Stimulated activated CD4-positive, alpha-beta T cell treated with anti-CD3 and anti-CD28 coated beads, Interleukin-4, amount 100 ng/mL, for 24 hours (primary cell): ENCODE data around the gene CEACAM8.
"Not testable (repeated sequence)": the region's sequence is repeated elsewhere in the genome, so short reads cannot be mapped to it uniquely, and the experiment has no call there.

Experiments
- DNase-seq: peaks from one replicate; pipeline ENCODE4 v3.0.0-alpha.2; 2020

The CEACAM8 gene

DNA sequence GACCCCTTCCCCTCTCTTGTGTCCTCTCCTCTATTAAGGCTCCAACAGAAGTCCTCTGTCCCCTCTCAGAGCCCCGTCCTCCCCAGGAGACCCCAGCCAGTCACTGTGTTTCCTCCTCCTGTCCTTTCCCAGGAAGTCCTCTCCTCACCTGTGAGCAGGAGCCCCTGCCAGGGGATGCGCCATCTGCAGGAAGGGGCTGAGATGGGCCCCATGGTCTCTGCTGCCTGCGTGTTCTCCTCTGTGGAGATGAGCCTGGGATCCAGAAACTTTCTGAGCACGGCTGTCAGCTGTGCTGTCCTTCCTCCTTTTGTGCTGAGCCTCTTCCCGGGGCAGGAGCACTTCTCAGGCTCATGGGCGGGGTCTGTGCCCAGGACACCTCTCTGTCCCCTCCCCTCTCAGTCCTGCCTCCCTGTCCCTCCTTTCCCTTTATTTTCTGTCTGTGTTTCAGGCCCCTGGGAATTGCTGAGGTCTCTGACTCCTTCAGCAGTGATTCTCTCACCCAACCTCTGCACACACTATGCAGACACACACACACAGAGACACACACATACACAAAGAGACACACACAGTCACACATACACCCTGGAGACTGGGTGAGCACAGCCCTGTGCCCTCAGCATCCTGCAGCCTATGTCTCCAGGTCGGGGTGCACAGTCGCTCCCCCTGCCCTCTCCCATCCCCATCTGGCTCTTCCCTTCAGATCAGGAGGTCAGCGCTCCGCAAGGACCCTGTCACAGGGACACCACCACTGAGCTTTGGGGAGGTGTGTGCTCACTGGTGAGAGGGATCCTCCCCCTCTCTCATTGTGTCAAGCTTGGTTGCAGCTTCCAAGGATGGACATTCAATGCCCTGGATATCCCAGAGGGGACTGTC is at the start of gene CEACAM8:
CEACAM8 (minus strand) TSS at position 308 of the 873 bp plus-strand sequence; CDS start at position 212, 96 bp downstream.
- no peak for DNase-seq

DNA sequence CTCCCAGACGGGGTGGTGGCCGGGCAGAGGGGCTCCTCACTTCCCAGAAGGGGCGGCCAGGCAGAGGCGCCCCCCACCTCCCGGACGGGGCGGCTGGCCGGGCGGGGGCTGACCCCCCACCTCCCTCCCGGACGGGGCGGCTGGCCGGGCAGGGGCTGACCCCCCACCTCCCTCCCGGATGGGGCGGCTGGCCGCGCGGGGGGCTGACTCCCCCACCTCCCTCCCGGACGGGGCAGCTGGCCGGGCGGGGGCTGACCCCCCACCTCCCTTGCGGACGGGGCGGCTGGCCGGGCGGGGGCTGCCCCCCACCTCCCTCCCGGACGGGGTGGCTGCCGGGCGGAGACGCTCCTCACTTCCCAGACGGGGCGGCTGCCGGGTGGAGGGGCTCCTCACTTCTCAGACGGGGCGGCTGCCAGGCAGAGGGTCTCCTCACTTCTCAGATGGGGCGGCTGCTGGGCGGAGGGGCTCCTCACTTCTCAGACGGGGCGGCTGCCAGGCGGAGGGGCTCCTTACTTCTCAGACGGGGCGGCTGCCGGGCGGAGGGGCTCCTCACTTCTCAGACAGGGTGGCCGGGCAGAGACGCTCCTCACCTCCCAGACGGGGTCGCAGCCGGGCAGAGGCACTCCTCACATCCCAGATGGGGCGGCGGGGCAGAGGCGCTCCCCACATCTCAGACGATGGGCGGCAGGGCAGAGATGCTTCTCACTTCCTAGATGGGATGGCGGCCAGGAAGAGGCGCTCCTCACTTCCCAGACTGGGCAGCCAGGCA is 44.8 kb upstream of the CEACAM8 start:
- not testable (repeated sequence) for DNase-seq

- no peak for DNase-seq
These were observed 40.5 kb upstream of the CEACAM8 start for GRCh38 chr19:42635233-42635539.

DNA sequence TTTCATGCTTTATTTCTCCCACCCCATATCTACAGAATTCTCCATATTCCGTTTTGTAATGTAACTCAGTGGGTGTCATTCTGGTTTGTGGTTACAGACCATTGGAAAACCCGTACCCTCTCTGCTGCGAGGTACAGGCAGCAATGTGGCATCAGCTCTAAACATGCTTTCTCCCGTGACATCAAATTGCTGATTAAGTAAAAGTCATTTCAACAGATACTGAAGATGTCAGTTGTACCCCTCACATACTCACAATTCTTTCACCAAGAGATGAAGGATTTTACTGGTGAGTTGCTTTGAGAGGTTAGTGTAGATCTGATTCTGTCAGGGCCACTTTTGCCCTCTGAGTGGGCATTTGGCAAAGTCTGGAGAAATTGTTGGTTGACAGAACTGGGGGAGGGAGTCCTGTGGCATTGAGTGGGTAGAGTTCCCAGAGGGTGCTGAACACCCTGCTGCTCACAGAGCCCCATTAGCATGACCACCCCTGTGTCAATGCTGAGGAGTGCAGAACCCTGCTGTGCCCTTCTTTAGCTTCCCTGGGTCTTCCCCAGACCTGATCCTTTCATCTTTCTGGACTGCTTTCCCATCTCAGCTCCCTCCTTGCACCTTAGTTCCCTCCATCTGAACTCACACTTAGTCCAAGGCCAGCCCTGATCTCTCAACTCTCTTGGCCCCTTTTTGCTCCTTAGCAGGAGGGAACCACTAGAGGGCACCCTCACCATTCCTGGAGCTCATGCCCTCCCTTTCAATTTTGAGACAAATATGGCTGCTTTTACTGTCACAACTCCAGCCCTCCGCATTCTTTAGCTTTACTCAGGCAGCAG is 39.9 kb upstream of the CEACAM8 start:
- DNase-seq = peak; percentile 50

GRCh38 chr19:42629191-42629590 is 34.5 kb upstream of the CEACAM8 start:
- no peak for DNase-seq

- peak; percentile 18 for DNase-seq
These were observed 33.9 kb upstream of the CEACAM8 start for GRCh38 chr19:42628411-42629140.

DNA sequence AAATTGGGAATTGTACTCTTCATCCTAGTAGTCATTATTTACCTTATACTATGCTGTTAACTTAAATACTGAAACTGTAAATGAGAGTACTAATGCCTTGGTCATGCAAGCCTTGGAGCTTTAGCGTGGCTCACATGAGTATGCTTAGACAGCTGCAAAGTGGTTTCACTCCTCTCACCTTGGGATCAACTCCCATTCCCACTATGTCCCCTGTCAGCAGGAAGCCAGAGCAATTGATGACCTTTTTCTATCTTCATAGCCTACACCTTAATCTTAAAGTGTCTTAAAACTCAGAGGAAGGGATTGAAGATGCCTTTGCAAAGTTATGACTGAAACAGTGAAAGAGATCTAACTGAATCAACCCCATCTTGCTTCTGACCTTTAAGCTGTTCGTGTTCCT is 33.2 kb upstream of the CEACAM8 start:
- no peak for DNase-seq

DNA sequence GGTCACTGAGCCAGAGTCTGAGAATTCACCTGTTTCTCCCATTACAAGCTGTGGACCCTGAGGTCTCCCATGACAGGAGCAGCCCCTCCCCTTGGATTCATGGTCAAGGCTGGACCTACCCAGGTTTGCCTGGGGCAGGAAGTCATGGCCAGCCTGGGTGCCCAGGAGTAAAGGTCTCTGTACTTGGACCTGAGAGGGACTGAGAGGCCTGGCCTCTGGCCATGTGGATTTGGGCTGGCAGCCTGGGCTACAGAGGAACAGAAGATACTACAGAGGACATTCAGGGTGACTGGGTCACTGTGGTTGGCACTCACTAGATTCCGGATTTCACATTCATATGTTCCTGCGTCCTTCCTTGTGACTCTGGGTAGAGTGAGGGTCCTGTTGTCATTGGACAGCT is 31.5 kb upstream of the CEACAM8 start:
- DNase-seq = no peak

DNA sequence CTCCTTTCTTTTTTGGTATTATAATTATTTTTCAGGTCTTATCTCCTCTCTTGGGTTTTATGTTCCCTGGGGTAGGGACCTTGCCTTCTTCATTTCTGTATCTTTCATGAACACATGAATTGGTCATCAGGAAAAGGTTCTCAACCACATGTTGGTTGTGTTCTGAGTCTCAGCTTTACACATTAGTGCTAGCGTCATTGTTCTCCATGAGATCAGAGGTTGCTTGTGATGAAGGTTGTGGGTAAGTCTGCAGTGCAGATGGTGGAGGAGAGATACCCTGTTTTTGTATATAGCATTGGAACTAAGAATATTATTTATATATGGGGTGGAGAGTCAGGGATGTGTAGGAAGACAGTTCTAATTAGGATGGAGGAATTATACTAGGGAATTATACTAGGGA is 24.5 kb upstream of the CEACAM8 start:
- DNase-seq = no peak

GRCh38 chr19:42613666-42614065 is 18.9 kb upstream of the CEACAM8 start:
- no peak for DNase-seq

DNA sequence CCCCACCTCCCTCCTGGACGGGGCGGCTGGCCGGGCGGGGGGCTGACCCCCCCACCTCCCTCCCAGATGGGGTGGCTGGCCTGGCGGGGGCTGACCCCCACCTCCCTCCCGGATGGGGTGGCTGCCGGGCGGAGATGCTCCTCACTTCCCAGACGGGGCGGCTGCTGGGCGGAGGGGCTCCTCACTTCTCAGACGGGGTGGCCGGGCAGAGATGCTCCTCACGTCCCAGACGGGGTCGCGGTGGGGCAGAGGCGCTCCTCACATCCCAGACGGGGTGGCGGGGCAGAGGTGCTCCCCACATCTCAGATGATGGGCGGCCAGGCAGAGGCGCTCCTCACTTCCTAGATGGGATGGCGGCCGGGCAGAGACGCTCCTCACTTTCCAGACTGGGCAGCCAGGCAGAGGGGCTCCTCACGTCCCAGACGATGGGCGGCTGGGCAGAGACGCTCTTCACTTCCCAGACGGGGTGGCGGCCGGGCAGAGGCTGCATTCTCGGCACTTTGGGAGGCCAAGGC is 15.7 kb upstream of the CEACAM8 start:
- DNase-seq = not testable (repeated sequence)

- DNase-seq = peak; percentile 51
These were observed 12.1 kb upstream of the CEACAM8 start for GRCh38 chr19:42606660-42607351.

GRCh38 chr19:42601811-42602443 is 7.2 kb upstream of the CEACAM8 start:
- no peak for DNase-seq

DNA sequence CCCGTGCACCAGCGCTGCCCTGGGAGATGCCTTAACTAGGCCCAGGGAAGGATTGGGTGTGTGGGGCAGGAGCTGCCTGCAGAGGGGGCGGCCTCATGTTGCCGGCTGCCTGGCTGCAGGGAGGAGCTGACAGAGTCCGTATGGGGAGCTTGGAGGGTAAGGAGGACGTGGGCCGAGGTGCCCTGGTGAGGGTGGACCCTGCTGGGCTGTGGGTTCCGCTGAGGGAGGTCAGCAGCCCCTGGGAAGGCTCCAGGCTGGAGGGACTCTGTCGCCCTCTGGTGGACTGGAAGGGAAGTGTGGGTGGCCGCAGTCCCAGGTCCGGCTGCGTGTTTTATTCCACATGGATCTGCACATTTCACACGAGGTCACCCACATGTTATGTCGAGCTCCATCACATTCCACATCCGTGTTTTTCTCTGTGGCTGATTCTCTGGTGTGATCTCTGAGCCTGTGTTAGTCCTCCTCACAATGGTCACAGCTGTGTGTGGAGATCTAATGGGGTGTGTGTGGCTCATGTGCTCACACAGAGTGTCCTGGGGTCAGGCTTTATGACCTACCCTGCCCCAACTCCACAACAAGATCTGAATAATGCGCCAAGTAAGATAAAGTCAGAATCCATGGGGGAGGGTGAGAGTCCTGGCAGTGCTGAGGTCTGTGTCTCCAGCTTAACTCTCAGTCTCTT is 1.8 kb upstream of the CEACAM8 start:
- DNase-seq = peak; percentile 41

- DNase-seq = no peak
These were observed 937 bp upstream of the CEACAM8 start for GRCh38 chr19:42595550-42596172.

GRCh38 chr19:42589792-42590191 is 4.9 kb downstream of the CEACAM8 start:
- no peak for DNase-seq

DNA sequence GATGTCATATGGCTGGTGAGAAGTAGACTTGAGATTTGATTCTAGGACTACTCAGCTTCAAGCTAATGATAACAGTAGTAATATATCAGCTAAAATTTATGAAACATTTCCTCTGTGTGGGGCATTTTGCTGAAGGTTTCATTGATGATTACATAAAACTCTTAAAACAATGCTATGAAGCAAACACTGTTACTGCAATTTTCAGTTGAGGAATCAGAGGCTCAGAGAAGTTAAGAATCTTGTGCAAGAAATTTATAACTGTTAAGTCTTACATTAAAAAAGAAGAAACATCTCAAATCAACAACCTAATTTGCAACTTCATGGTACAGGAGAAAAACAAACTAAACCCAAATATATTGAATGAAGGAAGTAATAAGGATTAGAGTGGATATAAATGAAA is 10.3 kb downstream of the CEACAM8 start:
- DNase-seq = no peak

DNA sequence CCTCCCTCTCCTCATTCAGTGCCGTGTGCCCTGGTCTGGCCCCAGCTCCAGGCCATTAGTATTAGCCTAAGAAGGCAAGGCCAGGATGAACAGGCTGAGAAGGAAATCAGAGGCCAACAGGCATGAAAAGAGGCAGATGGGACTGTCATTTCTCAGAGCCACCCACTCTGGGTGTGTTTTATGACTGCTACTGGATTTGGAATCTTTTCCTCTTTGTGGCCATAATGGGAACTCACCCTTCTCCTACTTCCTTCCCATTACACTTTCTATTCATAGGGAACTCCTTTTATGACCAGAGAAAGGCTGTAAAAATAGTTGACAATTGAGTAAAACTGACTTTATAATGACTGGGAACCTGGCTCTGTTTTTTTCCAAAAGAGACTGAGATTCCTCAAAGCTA is 17.7 kb downstream of the CEACAM8 start:
- no peak for DNase-seq

DNA sequence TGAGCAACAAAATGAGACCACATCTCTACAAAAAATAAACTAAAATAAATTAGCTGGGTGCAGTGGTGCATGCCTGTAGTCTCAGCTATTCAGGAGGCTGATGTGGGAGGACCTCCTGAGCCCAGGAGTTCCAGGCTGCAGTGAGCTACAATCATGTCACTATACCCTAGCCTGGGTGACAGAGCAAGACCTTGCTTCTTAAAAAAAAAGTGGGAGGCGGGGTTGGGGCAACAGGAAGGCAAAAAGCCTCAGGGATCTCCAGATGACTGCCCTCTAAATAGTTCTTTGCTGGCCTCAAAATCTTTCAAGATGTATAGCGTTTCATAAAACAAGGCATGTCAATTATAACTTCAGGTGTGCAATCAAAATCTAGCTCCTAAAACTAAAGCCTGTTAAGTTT is 18.5 kb downstream of the CEACAM8 start:
- no peak for DNase-seq

- no peak for DNase-seq
These were observed 21.1 kb downstream of the CEACAM8 start for GRCh38 chr19:42573642-42574041.
